HCT116 (cell line): ENCODE measurements around the gene ELMOD3. TPM values are rescaled to one million over a fixed set of nuclear protein-coding genes. Genes with fewer than 3 reads are reported as not detected.

ENCODE experiments used
- ATAC-seq: fragments of 200-7000 bp; cut with Tn5 transposase; 2 replicates; pipeline ENCODE4 v1.9.1; 2020; ENCODE audit warnings: mild to moderate bottlenecking, moderate library complexity
- BruUV-seq: library from RNA; stranded (reverse); fragments of 400-500 nt; replicated peaks from 2 replicates; lab custom pipeline; 2021; lab: Mats Ljungman, UMichigan
- CTCF ChIA-PET: fragments of 300-600 bp; sonication (Branson Sonifier 250); formaldehyde crosslinking; loops from one replicate; lab custom pipeline; 2021; ENCODE audit warnings: antibody characterized with exemption; lab: Charles Lee
- POLR2A ChIA-PET: fragments of 300-600, 350-600 bp; sonication (Branson Sonifier 250); formaldehyde crosslinking; loops from one replicate; lab custom pipeline; 2021; ENCODE audit warnings: antibody characterized with exemption; lab: Charles Lee
- RAD21 ChIA-PET, 2 experiments: fragments of 300-600 bp; sonication (Branson Sonifier 250); formaldehyde crosslinking; loops; one replicate each; lab custom pipeline; 2023; ENCODE audit warnings: low total read pairs in 2 of 2; ENCODE audit not compliant: uncharacterized antibody in 2 of 2, unreplicated experiment in 2 of 2, low non-redundant PET in 1 of 2; lab: Charles Lee
- DNase-seq: peaks from one replicate; pipeline ENCODE4 v3.0.0-alpha.2; 2010; ENCODE audit warnings: low read depth, low spot score
- H2AFZ ChIP-seq: fragments of 200-600 bp; shearing (Covaris generic), sonication (generic); 2 replicates; pipeline ENCODE4 v1.6.1; 2017; ENCODE audit warnings: low read depth, mixed run types, mixed read lengths, antibody characterized with exemption, low read length; ENCODE audit not compliant: poor library complexity, severe bottlenecking
- H3K27ac ChIP-seq: 2 replicates; pipeline ENCODE4 v1.5.1; 2012; ENCODE audit warnings: low read depth, low read length
- H3K27me3 ChIP-seq: fragments of 200-600 bp; sonication (generic); 2 replicates; pipeline ENCODE4 v1.6.1; 2016; ENCODE audit warnings: mixed run types, low read length, mixed read lengths; ENCODE audit not compliant: insufficient read depth
- H3K36me3 ChIP-seq, 2 experiments: fragments of 200-500 bp in 1 of 2; fragments of 200-600 bp in 1 of 2; sonication (Bioruptor generic) in 1 of 2; sonication (generic) in 1 of 2; 2 replicates each; pipeline versions ENCODE4 v1.5.1 to v1.6.1; 2014 to 2016; ENCODE audit warnings: low read length in 2 of 2, inconsistent platforms in 1 of 2, mixed read lengths in 1 of 2, mixed run types in 1 of 2; ENCODE audit not compliant: insufficient read depth in 2 of 2, control insufficient read depth in 1 of 2
- H3K4me1 ChIP-seq, 2 experiments: fragments of 200-600 bp in 1 of 2; sonication (generic) in 1 of 2; 2 replicates each; pipeline versions ENCODE4 v1.5.1 to v1.6.1; 2012 to 2017; ENCODE audit warnings: low read length in 2 of 2, inconsistent platforms in 1 of 2, mild to moderate bottlenecking in 1 of 2, mixed read lengths in 1 of 2, mixed run types in 1 of 2, moderate library complexity in 1 of 2; ENCODE audit not compliant: insufficient read depth in 2 of 2, control insufficient read depth in 1 of 2
- H3K4me2 ChIP-seq: fragments of 200-600 bp; sonication (generic); 2 replicates; pipeline ENCODE4 v1.6.1; 2017; ENCODE audit warnings: mixed run types, low read length, mixed read lengths
- H3K4me3 ChIP-seq, 2 experiments: fragments of 200-600 bp in 1 of 2; sonication (generic) in 1 of 2; replicated peaks in 1 of 2; 2 replicates each; pipeline ENCODE4 v1.5.1; 2011 to 2016; ENCODE audit warnings: low read length in 2 of 2, control low read depth in 1 of 2, low read depth in 1 of 2, mild to moderate bottlenecking in 1 of 2, mixed read lengths in 1 of 2, mixed run types in 1 of 2
- H3K79me2 ChIP-seq: fragments of 200-600 bp; sonication (generic); 2 replicates; pipeline ENCODE4 v1.6.1; 2017; ENCODE audit warnings: mild to moderate bottlenecking, mixed run types, low read length, moderate library complexity, mixed read lengths; ENCODE audit not compliant: insufficient read depth
- H3K9ac ChIP-seq: fragments of 200-600 bp; sonication (generic); 2 replicates; pipeline ENCODE4 v1.6.1; 2016; ENCODE audit warnings: low read length, mixed read lengths
- H3K9me2 ChIP-seq: fragments of 200-600 bp; sonication (generic), shearing (Covaris generic); 2 replicates; pipeline ENCODE4 v1.6.1; 2017; ENCODE audit warnings: mixed run types, mild to moderate bottlenecking, moderate library complexity; ENCODE audit not compliant: insufficient read depth
- H3K9me3 ChIP-seq, 2 experiments: fragments of 200-500 bp in 1 of 2; fragments of 200-600 bp in 1 of 2; sonication (Bioruptor generic) in 1 of 2; sonication (generic) in 1 of 2; 2 replicates each; pipeline ENCODE4 v1.6.1; 2014 to 2017; ENCODE audit warnings: low read length in 2 of 2, mixed read lengths in 2 of 2, inconsistent platforms in 1 of 2, low read depth in 1 of 2, mild to moderate bottlenecking in 1 of 2, mixed run types in 1 of 2, moderate library complexity in 1 of 2; ENCODE audit not compliant: control insufficient read depth in 1 of 2, insufficient read depth in 1 of 2
- H4K20me1 ChIP-seq: fragments of 200-600 bp; sonication (generic), shearing (Covaris generic); 2 replicates; pipeline ENCODE4 v1.6.1; 2017; ENCODE audit warnings: mixed run types, mild to moderate bottlenecking, moderate library complexity; ENCODE audit not compliant: insufficient read depth
- ATF3 ChIP-seq: IDR thresholded peaks from 2 replicates; pipeline ENCODE4 v1.6.1; 2012
- CBX3 ChIP-seq: IDR thresholded peaks from 2 replicates; pipeline ENCODE4 v1.6.1; 2012; ENCODE audit warnings: low read depth
- CEBPB ChIP-seq: IDR thresholded peaks from 2 replicates; pipeline ENCODE4 v1.6.1; 2012; ENCODE audit warnings: low read depth
- CTCF ChIP-seq, 3 experiments: fragments of 200-600 bp in 1 of 3; sonication (generic) in 1 of 3; IDR thresholded peaks in 2 of 3; conservative IDR thresholded peaks in 1 of 3; 2 replicates each; pipeline ENCODE4 v1.5.1; 2012 to 2017; ENCODE audit warnings: low read depth in 2 of 3, low read length in 2 of 3, antibody characterized with exemption in 1 of 3, borderline replicate concordance in 1 of 3, control low read depth in 1 of 3, mild to moderate bottlenecking in 1 of 3, mixed read lengths in 1 of 3, mixed run types in 1 of 3, moderate library complexity in 1 of 3; ENCODE audit not compliant: insufficient read depth in 1 of 3
- ELF1 ChIP-seq: IDR thresholded peaks from 2 replicates; pipeline ENCODE4 v1.6.1; 2012; ENCODE audit warnings: low read depth, borderline replicate concordance
- EZH2 ChIP-seq: fragments of 200-600 bp; sonication (generic); IDR thresholded peaks from 2 replicates; pipeline ENCODE4 v1.6.1; 2017; ENCODE audit warnings: antibody characterized with exemption, mixed run types
- JUND ChIP-seq: IDR thresholded peaks from 2 replicates; pipeline ENCODE4 v1.6.1; 2012
- MAX ChIP-seq: IDR thresholded peaks from 2 replicates; pipeline ENCODE4 v1.6.1; 2012
- POLR2AphosphoS5 ChIP-seq: IDR thresholded peaks from 2 replicates; pipeline ENCODE4 v1.6.1; 2011; ENCODE audit warnings: mild to moderate bottlenecking, low read depth, low read length, moderate library complexity
- RAD21 ChIP-seq: IDR thresholded peaks from 2 replicates; pipeline ENCODE4 v1.6.1; 2012; ENCODE audit warnings: low read depth, mild to moderate bottlenecking
- REST ChIP-seq: IDR thresholded peaks from 2 replicates; pipeline ENCODE4 v1.6.1; 2012; ENCODE audit warnings: low read depth
- SIN3A ChIP-seq: IDR thresholded peaks from 2 replicates; pipeline ENCODE4 v1.6.1; 2012; ENCODE audit warnings: low read depth
- SP1 ChIP-seq: IDR thresholded peaks from 2 replicates; pipeline ENCODE4 v1.6.1; 2012; ENCODE audit warnings: low read depth
- SRF ChIP-seq: IDR thresholded peaks from 2 replicates; pipeline ENCODE4 v1.6.1; 2012; ENCODE audit warnings: low read depth
- YY1 ChIP-seq: IDR thresholded peaks from 2 replicates; pipeline ENCODE4 v1.6.1; 2011; ENCODE audit warnings: low read length, low read depth, moderate library complexity, mild to moderate bottlenecking; ENCODE audit not compliant: insufficient replicate concordance; ENCODE audit errors: extremely low read depth
- ZBTB33 ChIP-seq: IDR thresholded peaks from 2 replicates; pipeline ENCODE4 v1.6.1; 2011; ENCODE audit warnings: mild to moderate bottlenecking, low read length, moderate library complexity; ENCODE audit not compliant: insufficient replicate concordance; ENCODE audit errors: extremely low read depth
- ZFX ChIP-seq: fragments of 450-650 bp; IDR thresholded peaks from 2 replicates; pipeline ENCODE4 v1.6.1; 2017
- intact Hi-C: fragments of 100-400 bp; cut with micrococcal nuclease; formaldehyde crosslinking; loops from 2 replicates; pipeline ENCODE4 v1.10.0; 2022
- total RNA-seq: library from RNA; stranded (reverse); gene quantifications from one replicate; pipeline ENCODE4 v1.2.1, GENCODE V29; 2021; ENCODE audit not compliant: unreplicated experiment

The ELMOD3 gene
- total RNA-seq, 1 experiment from 2014 or later, result 9.2 TPM

- Histone ChIP-seq H3K27ac (no peak overlapping the region), H3K27me3 (no peaks in the 10 kb centered on the region), H4K20me1 (no peaks in the 10 kb centered on the region), H3K4me2 (no peak overlapping the region), H3K4me3 (no peak overlapping the region), H2AFZ (no peak overlapping the region), H3K4me1 (peaks cover 9 to 29% of the 10 kb centered on the region in 2 experiments; a peak in 3 of 4 replicates)
- ATAC-seq, result no peak
- no TSS peak for BruUV-seq
- ChIA-PET CTCF (no interaction called here), RAD21 (no interaction called here)
- TF ChIP-seq MAX (no peak), EZH2 (no peak), SRF (no peak), POLR2AphosphoS5 (no peak), RAD21 (no peak), ELF1 (no peak), JUND (no peak), YY1 (no peak), CEBPB (no peak), SP1 (no peak), SIN3A (no peak), ATF3 (no peak), ZBTB33 (no peak), CTCF (IDR thresholded peaks at IDR 0.05 in 2 of 3, conservative IDR thresholded peaks at IDR 0.05 in 1 of 3; ENCODE audit: borderline replicate concordance in 1 of 3, insufficient read depth in 1 of 3, low read depth in 2 of 3, low read length in 2 of 3) (no peak), ZFX (no peak), REST (no peak), CBX3 (no peak)
- TF ChIP-seq, all 23 proteins: peak for 0
- Histone ChIP-seq H3K9me2 (no peaks in the 10 kb centered on the region), H3K9me3 (no peaks in the 10 kb centered on the region), H3K79me2 (no peaks in the 10 kb centered on the region), H3K9ac (no peak overlapping the region), H3K36me3 (no peaks in the 10 kb centered on the region)
- POLR2A ChIA-PET, result interaction anchor here (15.9 kb wide), 1 partner anchor 120 kb away, joined by 236 read pairs; the partner anchor contains the start of gene MAT2A
- DNase-seq, result no peak
- intact Hi-C loops, result no loop called here
These were observed 71.0 kb downstream of the ELMOD3 start for GRCh38 chr2:85425588-85425987.
